Mucosa of stomach (tissue), 1 donor: ENCODE measurements around the gene SOS2.
A peak's percentile ranks its signal among the peaks of the same experiment; 100 is the strongest.
"Not testable (repeated sequence)": the region's sequence is repeated elsewhere in the genome, so short reads cannot be mapped to it uniquely, and the experiment has no call there.

Experiments
- H3K27me3 ChIP-seq: one replicate; pipeline ENCODE4 v1.7.0; 2013; ENCODE audit warnings: mild to moderate bottlenecking, low read length; ENCODE audit not compliant: control insufficient read depth, insufficient read depth
- H3K36me3 ChIP-seq: one replicate; pipeline ENCODE4 v1.7.0; 2013; ENCODE audit warnings: low read length; ENCODE audit not compliant: control insufficient read depth, insufficient read depth
- H3K4me1 ChIP-seq: one replicate; pipeline ENCODE4 v1.7.0; 2013; ENCODE audit warnings: mild to moderate bottlenecking, low read length; ENCODE audit not compliant: control insufficient read depth, insufficient read depth
- H3K4me3 ChIP-seq: one replicate; pipeline ENCODE4 v1.7.0; 2013; ENCODE audit warnings: low read length
- H3K9ac ChIP-seq: one replicate; pipeline ENCODE4 v1.7.0; 2013; ENCODE audit warnings: mild to moderate bottlenecking, low read length, moderate library complexity
- H3K9me3 ChIP-seq: one replicate; pipeline ENCODE4 v1.7.0; 2013; ENCODE audit warnings: mild to moderate bottlenecking, low read length, moderate library complexity; ENCODE audit not compliant: control insufficient read depth
- donor health status: Pancreatic carcinoma.

Gene SOS2

GRCh38 chr14:50079103-50079502 lies 152.3 kb downstream of the SOS2 start:
- not testable (repeated sequence) for H3K4me3 ChIP-seq, H3K27me3 ChIP-seq, H3K9ac ChIP-seq, H3K36me3 ChIP-seq, H3K4me1 ChIP-seq, H3K9me3 ChIP-seq

DNA sequence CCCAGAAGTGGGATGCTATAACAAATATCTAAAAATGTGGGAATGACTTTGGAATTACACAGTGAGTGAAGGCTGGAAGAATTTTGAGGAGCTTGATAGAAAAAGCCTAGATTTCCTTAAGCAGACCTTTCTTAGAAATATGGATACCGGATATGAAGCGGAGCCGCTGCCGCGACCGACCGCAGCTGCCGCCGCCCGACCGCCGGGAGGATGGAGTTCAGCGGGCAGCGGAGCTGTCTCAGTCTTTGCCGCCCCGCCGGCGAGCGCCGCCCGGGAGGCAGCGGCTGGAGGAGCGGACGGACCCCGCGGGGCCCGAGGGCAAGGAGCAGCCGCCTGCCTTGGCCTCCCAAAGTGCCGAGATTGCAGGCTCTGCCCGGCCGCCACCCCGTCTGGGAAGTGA lies 157.7 kb downstream of the SOS2 start:
- not testable (repeated sequence) for H3K4me3 ChIP-seq

GRCh38 chr14:50072395-50072794 lies 159.0 kb downstream of the SOS2 start:
- H3K9me3 ChIP-seq, result no peaks in the 10 kb centered on the region
- H3K36me3 ChIP-seq, result no peaks in the 10 kb centered on the region
- H3K27me3 ChIP-seq, result no peaks in the 10 kb centered on the region
- H3K4me3 ChIP-seq, result no peak overlapping the region
- H3K9ac ChIP-seq, result no peak overlapping the region
- H3K4me1 ChIP-seq, result peaks cover 10% of the 10 kb centered on the region

More for the DNA sequence above, 157.7 kb downstream of the SOS2 start:
- H3K9ac ChIP-seq, H3K27me3 ChIP-seq, H3K9me3 ChIP-seq, H3K4me1 ChIP-seq, H3K36me3 ChIP-seq: not testable (repeated sequence)

- Histone ChIP-seq H3K4me3 (no peak overlapping the region), H3K9me3 (no peaks in the 10 kb centered on the region), H3K27me3 (no peaks in the 10 kb centered on the region), H3K36me3 (no peaks in the 10 kb centered on the region), H3K4me1 (peaks cover 13% of the 10 kb centered on the region), H3K9ac (no peak overlapping the region)
Observed at GRCh38 chr14:50070840-50071548, 160.4 kb downstream of the SOS2 start.

- Histone ChIP-seq H3K9me3 (no peaks in the 10 kb centered on the region), H3K4me1 (peaks cover 13% of the 10 kb centered on the region), H3K27me3 (no peaks in the 10 kb centered on the region), H3K4me3 (no peak overlapping the region), H3K9ac (no peak overlapping the region), H3K36me3 (no peaks in the 10 kb centered on the region)
Observed at GRCh38 chr14:50070230-50070629, 161.1 kb downstream of the SOS2 start.

DNA sequence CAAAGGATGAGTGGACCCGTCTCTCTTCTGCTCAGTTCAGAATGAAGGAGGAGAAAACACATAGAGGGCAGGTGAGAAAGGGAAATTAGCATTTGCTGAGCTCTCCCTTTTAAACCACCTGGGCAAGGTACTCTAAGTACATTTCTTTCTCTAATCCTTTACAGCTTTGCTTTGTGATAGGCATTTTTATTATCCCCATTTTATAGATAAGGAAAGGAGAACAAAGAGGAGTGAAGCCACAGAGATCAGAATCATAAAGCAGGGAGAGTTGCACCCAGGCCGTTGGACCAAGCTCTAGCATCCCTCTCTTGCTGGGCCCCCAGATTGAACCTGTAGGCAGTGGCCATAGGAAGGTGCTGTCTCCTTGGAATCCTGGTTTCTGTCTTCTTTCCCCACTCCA lies 162.1 kb downstream of the SOS2 start:
- peaks cover 13% of the 10 kb centered on the region for H3K4me1 ChIP-seq
- no peaks in the 10 kb centered on the region for H3K27me3 ChIP-seq
- no peaks in the 10 kb centered on the region for H3K36me3 ChIP-seq
- H3K9me3 ChIP-seq, result no peaks in the 10 kb centered on the region
- H3K4me3 ChIP-seq, result no peak overlapping the region
- H3K9ac ChIP-seq, result no peak overlapping the region

DNA sequence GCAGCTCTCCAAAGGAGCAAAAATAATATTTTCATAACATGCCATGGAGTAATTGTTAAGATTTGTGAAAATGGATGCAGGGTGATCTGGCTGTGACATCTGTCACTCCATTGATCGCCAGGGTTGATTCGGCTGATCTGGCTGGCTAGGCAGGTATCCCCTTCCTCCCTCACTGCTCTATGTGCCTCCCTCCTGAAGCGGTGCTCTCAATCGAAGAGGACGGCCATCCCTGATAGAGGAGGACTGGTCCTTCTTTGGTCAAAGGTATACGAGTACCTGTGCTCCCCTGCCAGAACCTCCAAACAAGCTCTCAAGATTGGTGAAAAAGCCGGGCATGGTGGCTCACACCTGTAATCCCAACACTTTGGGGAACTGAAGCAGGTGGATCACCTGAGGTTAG lies 162.9 kb downstream of the SOS2 start:
- Histone ChIP-seq H3K36me3 (no peaks in the 10 kb centered on the region), H3K4me3 (no peak overlapping the region), H3K27me3 (no peaks in the 10 kb centered on the region), H3K4me1 (peaks cover 13% of the 10 kb centered on the region), H3K9me3 (no peaks in the 10 kb centered on the region), H3K9ac (no peak overlapping the region)

DNA sequence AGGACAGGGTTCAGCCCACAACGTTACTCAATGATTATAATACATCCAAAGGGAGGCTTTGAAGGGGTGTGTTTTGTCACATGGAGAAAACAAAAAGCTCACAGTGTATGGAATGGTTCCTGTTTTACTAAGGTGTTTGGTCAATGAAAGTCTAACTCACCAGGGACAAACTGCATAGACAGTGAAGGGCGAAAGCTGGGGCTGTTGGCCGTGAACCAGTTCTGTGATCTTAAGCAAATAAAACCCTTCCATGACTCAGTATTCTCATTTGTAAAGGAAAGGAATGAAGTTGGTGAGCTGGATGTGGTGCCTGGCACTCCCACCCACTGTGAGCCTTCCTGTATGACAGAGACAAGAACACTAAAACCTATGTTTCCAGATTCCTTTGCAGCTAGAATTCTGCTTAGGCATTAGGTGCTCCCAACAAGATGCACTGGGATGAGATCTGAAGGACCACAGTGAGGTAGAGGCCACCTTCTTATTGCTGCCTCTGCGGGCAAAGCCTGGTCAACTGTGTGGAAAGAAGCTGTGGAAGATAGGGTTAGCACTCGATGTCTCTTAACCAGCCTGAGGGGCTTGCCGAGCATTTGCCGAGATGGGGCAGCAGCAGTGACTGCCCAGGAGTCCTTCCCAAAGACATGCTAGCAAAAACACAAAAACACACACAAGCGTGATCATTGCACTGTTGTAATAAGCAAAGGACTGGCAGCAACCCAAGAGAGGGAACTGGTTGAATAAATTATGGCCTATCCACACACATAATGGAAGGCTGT lies 163.5 kb downstream of the SOS2 start:
- no peaks in the 10 kb centered on the region for H3K9me3 ChIP-seq
- H3K9ac ChIP-seq, result peak overlapping the region; percentile 22
- H3K27me3 ChIP-seq, result no peaks in the 10 kb centered on the region

More for the DNA sequence above, 163.5 kb downstream of the SOS2 start:
- H3K36me3 ChIP-seq, result no peaks in the 10 kb centered on the region
- H3K4me1 ChIP-seq, result peaks cover 15% of the 10 kb centered on the region
- no peak overlapping the region for H3K4me3 ChIP-seq
